ENCODE results near the gene MGAT5.

The MGAT5 gene

GRCh38 chr2:134449157-134449556, 195.3 kb downstream of the MGAT5 start:
- intact Hi-C loops (cut with micrococcal nuclease) = no loop called here
- Mint-ChIP-seq H3K27ac (no peak overlapping the region), H3K4me3 (no peak overlapping the region), H3K36me3 (ENCODE audit: low read depth) (peaks cover 91% of the 10 kb centered on the region), H3K4me1 (ENCODE audit: low read depth) (no peaks in the 10 kb centered on the region), H3K9me3 (no peaks in the 10 kb centered on the region), H3K27me3 (no peaks in the 10 kb centered on the region)

DNA sequence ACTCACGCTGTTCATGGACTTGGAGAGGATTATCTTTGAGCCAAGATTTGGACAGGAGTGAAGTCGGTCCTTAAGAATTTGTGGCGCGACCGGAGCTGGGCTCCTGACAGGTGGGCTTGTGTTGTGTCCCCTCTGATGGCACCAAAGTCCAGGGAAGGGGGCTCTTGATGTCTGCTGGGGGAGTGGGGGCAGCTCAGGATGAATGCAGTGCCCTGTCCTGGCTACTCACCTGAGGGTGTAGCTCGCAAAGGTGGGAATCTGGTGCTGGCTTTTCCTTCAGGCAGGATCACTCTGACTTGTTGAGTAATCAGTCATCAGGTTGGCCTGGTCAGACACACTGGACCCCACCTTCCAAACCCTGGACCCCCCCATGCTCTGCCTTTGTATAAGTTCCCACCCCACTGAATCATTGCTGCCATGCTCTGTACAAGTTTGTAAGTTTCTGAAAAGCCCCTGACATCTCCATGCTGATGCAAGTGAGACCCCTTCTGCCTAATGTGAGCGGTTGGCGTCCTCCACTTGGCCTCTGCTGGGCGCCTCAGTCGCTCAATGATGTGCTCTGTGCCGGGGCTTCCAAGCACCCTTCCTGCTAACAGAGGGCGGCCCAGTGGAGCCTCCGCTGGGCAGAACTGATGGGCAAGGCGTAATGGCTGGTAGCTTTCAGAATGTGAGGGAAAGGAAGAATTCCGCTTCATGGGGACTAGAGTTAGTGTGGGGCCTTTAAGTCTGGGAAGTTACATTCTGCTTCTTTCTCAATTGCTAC, 196.1 kb downstream of the MGAT5 start:
- Mint-ChIP-seq H3K9me3 (no peaks in the 10 kb centered on the region), H3K27ac (peak overlapping the region; percentile 2), H3K27me3 (no peaks in the 10 kb centered on the region), H3K4me1 (ENCODE audit: low read depth) (no peaks in the 10 kb centered on the region), H3K36me3 (ENCODE audit: low read depth) (peaks cover 87% of the 10 kb centered on the region), H3K4me3 (no peak overlapping the region)
- intact Hi-C loops (cut with micrococcal nuclease) = loop anchor here (1.0 to 2.0 kb wide), 2 partner anchors 332 to 563 kb away; no protein-coding TSS in a partner anchor

- peaks cover 82% of the 10 kb centered on the region for H3K36me3 Mint-ChIP-seq (ENCODE audit: low read depth)
- intact Hi-C loops (cut with micrococcal nuclease) = loop anchor here (1.0 to 2.0 kb wide), 2 partner anchors 447 to 564 kb away; no protein-coding TSS in a partner anchor
- no peak overlapping the region for H3K27ac Mint-ChIP-seq
- no peak overlapping the region for H3K4me3 Mint-ChIP-seq
- no peaks in the 10 kb centered on the region for H3K27me3 Mint-ChIP-seq
- H3K9me3 Mint-ChIP-seq = no peaks in the 10 kb centered on the region
- H3K4me1 Mint-ChIP-seq (ENCODE audit: low read depth) = no peaks in the 10 kb centered on the region
Observed at GRCh38 chr2:134451347-134451630, 197.4 kb downstream of the MGAT5 start.

DNA sequence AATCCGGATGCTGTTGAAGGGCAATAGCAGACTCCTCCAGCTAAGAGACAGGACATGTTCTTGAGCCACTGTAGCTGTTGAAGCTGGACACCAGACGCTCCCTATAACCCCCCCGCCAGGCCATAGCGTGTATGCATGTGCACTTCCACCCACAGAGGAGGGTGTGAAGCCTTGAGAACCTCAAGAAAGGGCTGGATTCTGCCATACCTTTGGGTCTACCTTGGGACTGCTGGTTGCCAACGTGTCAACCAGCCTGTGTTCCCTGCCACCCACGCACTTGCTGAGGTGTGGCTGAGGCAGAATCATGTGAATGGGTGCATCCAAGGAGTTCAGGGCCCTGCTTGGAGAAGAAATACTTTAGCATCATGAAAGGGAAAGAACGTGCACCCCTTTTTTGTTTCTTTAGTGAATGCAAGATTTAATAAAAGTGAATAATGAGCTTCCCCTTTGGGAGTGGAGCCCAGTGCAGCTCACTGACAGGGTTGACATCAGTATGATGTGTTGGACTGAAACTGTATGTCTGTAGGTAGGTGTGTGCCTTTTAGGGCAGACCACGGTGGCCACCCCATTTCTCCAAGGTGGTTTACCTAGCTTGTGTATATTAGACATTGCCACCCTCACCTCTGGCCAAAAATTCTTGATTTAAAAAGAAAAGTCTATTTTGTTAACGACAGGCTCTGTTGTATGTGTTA, 198.3 kb downstream of the MGAT5 start:
- Mint-ChIP-seq H3K27ac (no peak overlapping the region), H3K4me1 (ENCODE audit: low read depth) (no peaks in the 10 kb centered on the region), H3K36me3 (ENCODE audit: low read depth) (peaks cover 73% of the 10 kb centered on the region), H3K4me3 (no peak overlapping the region), H3K27me3 (no peaks in the 10 kb centered on the region), H3K9me3 (no peaks in the 10 kb centered on the region)
- intact Hi-C loops (cut with micrococcal nuclease) = no loop called here

- no peaks in the 10 kb centered on the region for H3K9me3 Mint-ChIP-seq
- peaks cover 60% of the 10 kb centered on the region for H3K36me3 Mint-ChIP-seq (ENCODE audit: low read depth)
- H3K27ac Mint-ChIP-seq = no peak overlapping the region
- H3K27me3 Mint-ChIP-seq = no peaks in the 10 kb centered on the region
- intact Hi-C loops (cut with micrococcal nuclease) = no loop called here
- no peak overlapping the region for H3K4me3 Mint-ChIP-seq
- H3K4me1 Mint-ChIP-seq (ENCODE audit: low read depth) = no peaks in the 10 kb centered on the region
Observed at GRCh38 chr2:134453476-134453875, 199.6 kb downstream of the MGAT5 start.

GRCh38 chr2:134453973-134454372, 200.1 kb downstream of the MGAT5 start:
- intact Hi-C loops (cut with micrococcal nuclease) = no loop called here
- Mint-ChIP-seq H3K27me3 (no peaks in the 10 kb centered on the region), H3K4me1 (ENCODE audit: low read depth) (no peaks in the 10 kb centered on the region), H3K9me3 (no peaks in the 10 kb centered on the region), H3K4me3 (no peak overlapping the region), H3K36me3 (ENCODE audit: low read depth) (peaks cover 55% of the 10 kb centered on the region), H3K27ac (no peak overlapping the region)

- intact Hi-C loops (cut with micrococcal nuclease) = no loop called here
Observed at GRCh38 chr2:134454426-134454825, 200.6 kb downstream of the MGAT5 start.

GRCh38 chr2:134454931-134455330, 201.1 kb downstream of the MGAT5 start:
- Mint-ChIP-seq H3K36me3 (ENCODE audit: low read depth) (peaks cover 46% of the 10 kb centered on the region), H3K4me1 (ENCODE audit: low read depth) (no peaks in the 10 kb centered on the region), H3K27me3 (no peaks in the 10 kb centered on the region), H3K4me3 (no peak overlapping the region), H3K27ac (no peak overlapping the region), H3K9me3 (no peaks in the 10 kb centered on the region)
- intact Hi-C loops (cut with micrococcal nuclease) = no loop called here

More at GRCh38 chr2:134454426-134454825, 200.6 kb downstream of the MGAT5 start:
- H3K4me3 Mint-ChIP-seq = no peak overlapping the region
- peaks cover 51% of the 10 kb centered on the region for H3K36me3 Mint-ChIP-seq (ENCODE audit: low read depth)
- no peak overlapping the region for H3K27ac Mint-ChIP-seq
- H3K27me3 Mint-ChIP-seq = no peaks in the 10 kb centered on the region
- no peaks in the 10 kb centered on the region for H3K4me1 Mint-ChIP-seq (ENCODE audit: low read depth)
- H3K9me3 Mint-ChIP-seq = no peaks in the 10 kb centered on the region

- Mint-ChIP-seq H3K27ac (no peak overlapping the region), H3K4me1 (ENCODE audit: low read depth) (peaks cover 2% of the 10 kb centered on the region), H3K9me3 (no peaks in the 10 kb centered on the region), H3K36me3 (ENCODE audit: low read depth) (peaks cover 41% of the 10 kb centered on the region), H3K27me3 (no peaks in the 10 kb centered on the region), H3K4me3 (no peak overlapping the region)
- intact Hi-C loops (cut with micrococcal nuclease) = no loop called here
Observed at GRCh38 chr2:134455426-134455825, 201.6 kb downstream of the MGAT5 start.

- H3K27ac Mint-ChIP-seq = no peak overlapping the region
- peaks cover 21% of the 10 kb centered on the region for H3K4me1 Mint-ChIP-seq (ENCODE audit: low read depth)
- H3K36me3 Mint-ChIP-seq (ENCODE audit: low read depth) = peaks cover 22% of the 10 kb centered on the region
- no peak overlapping the region for H3K4me3 Mint-ChIP-seq
- no peaks in the 10 kb centered on the region for H3K9me3 Mint-ChIP-seq
- intact Hi-C loops (cut with micrococcal nuclease) = no loop called here
- no peaks in the 10 kb centered on the region for H3K27me3 Mint-ChIP-seq
Observed at GRCh38 chr2:134457353-134457752, 203.5 kb downstream of the MGAT5 start.

DNA sequence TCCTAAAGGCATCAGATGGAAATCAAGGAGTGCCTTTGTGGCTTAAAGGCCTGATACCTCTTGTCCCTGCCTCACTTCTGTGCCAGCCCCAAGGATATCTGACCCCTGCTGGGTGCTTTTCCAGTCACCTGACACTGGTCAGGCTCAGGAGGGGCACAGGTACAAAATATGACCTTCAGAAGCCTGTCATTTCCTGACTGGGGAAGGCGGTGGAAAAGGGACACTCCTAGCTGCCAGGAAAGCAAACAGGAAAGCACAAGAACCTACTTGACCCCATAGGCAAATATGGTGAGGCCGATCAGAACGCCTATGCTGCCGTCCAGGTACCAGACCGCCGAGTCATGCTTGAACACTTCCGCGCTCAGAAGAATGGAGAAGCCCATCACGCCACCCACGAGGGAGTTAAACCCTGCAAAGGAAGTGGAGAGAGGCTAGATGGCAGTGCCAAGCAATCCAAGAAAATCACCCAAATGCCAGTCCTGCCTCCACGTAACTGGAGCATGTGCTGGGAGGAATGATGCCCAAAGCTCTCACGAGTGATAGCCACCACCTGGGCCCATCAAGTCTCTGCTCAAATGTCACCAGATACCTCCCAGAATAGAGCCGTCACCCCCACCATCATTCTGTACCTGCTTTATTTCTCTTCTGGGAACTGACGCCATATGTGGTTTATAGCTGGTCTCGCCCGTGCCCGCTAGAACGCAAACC, 204.0 kb downstream of the MGAT5 start:
- Mint-ChIP-seq H3K4me3 (no peak overlapping the region), H3K27me3 (no peaks in the 10 kb centered on the region), H3K27ac (no peak overlapping the region), H3K4me1 (ENCODE audit: low read depth) (peaks cover 21% of the 10 kb centered on the region), H3K9me3 (no peaks in the 10 kb centered on the region), H3K36me3 (ENCODE audit: low read depth) (peaks cover 22% of the 10 kb centered on the region)
- intact Hi-C loops (cut with micrococcal nuclease) = no loop called here

GRCh38 chr2:134458473-134458853, 204.6 kb downstream of the MGAT5 start:
- no peaks in the 10 kb centered on the region for H3K27me3 Mint-ChIP-seq
- H3K4me3 Mint-ChIP-seq = no peak overlapping the region
- peaks cover 20% of the 10 kb centered on the region for H3K36me3 Mint-ChIP-seq (ENCODE audit: low read depth)
- H3K27ac Mint-ChIP-seq = no peak overlapping the region
- intact Hi-C loops (cut with micrococcal nuclease) = no loop called here
- no peaks in the 10 kb centered on the region for H3K9me3 Mint-ChIP-seq
- H3K4me1 Mint-ChIP-seq (ENCODE audit: low read depth) = peaks cover 21% of the 10 kb centered on the region

DNA sequence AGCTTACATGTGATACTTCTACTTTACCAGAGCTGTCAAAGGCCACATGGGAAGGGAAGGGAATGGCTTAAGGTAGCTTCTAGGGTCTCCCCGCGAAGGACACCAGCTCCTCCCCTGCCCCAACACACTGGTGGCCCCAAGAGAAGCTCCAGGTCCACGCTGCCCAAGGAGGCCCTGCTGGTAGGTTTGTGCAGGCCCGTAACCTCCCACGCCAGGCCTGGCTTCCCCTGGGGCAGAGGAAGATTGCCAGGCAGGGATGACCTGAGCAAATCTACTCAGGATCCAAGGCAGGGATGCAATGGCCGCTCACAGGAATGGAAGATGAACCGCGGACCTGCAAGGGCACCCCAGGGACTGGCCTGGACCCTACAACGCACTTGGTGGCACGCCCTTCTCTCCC, 205.1 kb downstream of the MGAT5 start:
- Mint-ChIP-seq H3K27ac (no peak overlapping the region), H3K4me3 (no peak overlapping the region), H3K4me1 (ENCODE audit: low read depth) (peaks cover 21% of the 10 kb centered on the region), H3K27me3 (no peaks in the 10 kb centered on the region), H3K36me3 (ENCODE audit: low read depth) (peaks cover 15% of the 10 kb centered on the region), H3K9me3 (no peaks in the 10 kb centered on the region)
- intact Hi-C loops (cut with micrococcal nuclease) = no loop called here

DNA sequence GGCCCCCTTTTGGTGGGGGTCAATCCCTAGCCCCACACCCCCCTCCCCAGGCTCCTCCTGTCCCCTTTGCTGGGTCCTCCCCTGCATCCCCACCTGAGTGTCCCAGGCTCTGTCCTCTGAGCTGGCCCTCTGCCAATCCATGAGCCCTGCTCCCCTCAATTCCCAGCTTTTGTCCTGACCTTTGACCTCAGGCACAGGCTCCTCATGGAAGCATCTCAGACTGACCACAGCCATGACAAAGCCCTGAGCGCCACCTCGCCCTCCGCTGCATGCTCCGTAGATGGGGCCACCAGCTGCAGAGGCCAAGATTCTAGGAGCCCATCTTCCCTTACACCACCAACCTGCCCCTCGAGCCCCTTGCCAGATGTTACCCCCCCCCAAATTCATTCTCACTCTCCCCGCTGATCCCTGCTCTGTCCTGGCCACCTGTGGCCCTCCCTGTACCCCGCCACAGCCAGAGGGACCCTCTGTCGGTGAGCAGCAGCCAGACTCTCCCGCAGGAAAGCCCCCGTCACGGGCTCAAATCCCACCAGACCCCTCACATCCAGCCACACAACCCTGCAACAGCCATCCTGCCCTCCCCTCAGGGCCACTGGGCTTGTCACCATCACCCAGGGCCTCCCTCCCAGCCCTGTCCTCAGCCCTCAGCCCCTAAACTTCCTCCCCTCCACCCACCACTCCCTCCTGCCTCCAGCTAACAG, 206.0 kb downstream of the MGAT5 start:
- Mint-ChIP-seq H3K9me3 (no peaks in the 10 kb centered on the region), H3K4me3 (no peak overlapping the region), H3K27me3 (no peaks in the 10 kb centered on the region), H3K4me1 (ENCODE audit: low read depth) (peaks cover 21% of the 10 kb centered on the region), H3K27ac (peak overlapping the region; percentile 47), H3K36me3 (ENCODE audit: low read depth) (peaks cover 9% of the 10 kb centered on the region)
- intact Hi-C loops (cut with micrococcal nuclease) = no loop called here
